ENCODE results near the gene SPTBN1. TPM values are rescaled to one million over a fixed set of nuclear protein-coding genes. Genes with fewer than 3 reads are reported as not detected.

Gene SPTBN1
- total and polyA plus RNA-seq, 2 of the 13 experiments (the other 11 are each of a cell fraction or from before 2014, with no cell fraction given), result 123 to 299 TPM

GRCh38 chr2:54666634-54667265 lies 210.6 kb downstream of the SPTBN1 start (continued):
- TF ChIP-seq DRAP1 (CRISPR knock-in tag; IDR thresholded peaks at IDR 0.05), result peak; percentile 42; the same call in 1 of the 2 replicates
- no peak for TF ChIP-seq ATRX (CRISPR knock-in tag; IDR thresholded peaks at IDR 0.05; ENCODE audit: borderline replicate concordance)
- TF ChIP-seq HDAC6 (IDR thresholded peaks at IDR 0.05; ENCODE audit: low read depth, low read length), result no peak
- no peak for TF ChIP-seq TP53 (CRISPR knock-in tag; conservative IDR thresholded peaks at IDR 0.05)
- peak; percentile 60; the same call in 1 of the 2 replicates for TF ChIP-seq MIER2 (CRISPR knock-in tag; IDR thresholded peaks at IDR 0.05)
- no peak for TF ChIP-seq CREBL2 (CRISPR knock-in tag; IDR thresholded peaks at IDR 0.05; ENCODE audit: borderline replicate concordance)
- no peak for TF ChIP-seq ZFP37 (CRISPR knock-in tag; IDR thresholded peaks at IDR 0.05; ENCODE audit: borderline replicate concordance)
- peak; percentile 76; the same call in 1 of the 2 replicates for TF ChIP-seq TFE3 (CRISPR knock-in tag; IDR thresholded peaks at IDR 0.05)
- no peak for TF ChIP-seq KLF6 (CRISPR knock-in tag; IDR thresholded peaks at IDR 0.05)
- TF ChIP-seq HDAC1 (CRISPR knock-in tag; IDR thresholded peaks at IDR 0.05), result peak; percentile 55
- TF ChIP-seq STAT6 (CRISPR knock-in tag; IDR thresholded peaks at IDR 0.05; ENCODE audit: borderline replicate concordance), result peak; percentile 73; the same call in 1 of the 2 replicates
- TF ChIP-seq SETDB1 (CRISPR knock-in tag; IDR thresholded peaks at IDR 0.05; ENCODE audit: borderline replicate concordance), result no peak
- no peak for TF ChIP-seq RBFOX2 (IDR thresholded peaks at IDR 0.05; ENCODE audit: low read depth, low read length)
- TF ChIP-seq MAZ (IDR thresholded peaks at IDR 0.05; ENCODE audit: borderline replicate concordance, low read depth, low read length), result no peak
- no peak for TF ChIP-seq MAZ (CRISPR knock-in tag; IDR thresholded peaks at IDR 0.05; ENCODE audit: low read depth)
- TF ChIP-seq GFI1 (CRISPR knock-in tag; IDR thresholded peaks at IDR 0.05; ENCODE audit: borderline replicate concordance), result peak; percentile 89
- 0 out of 2 replicates have a peak, but pooled peaks have one; percentile 74 for TF ChIP-seq PAF1 (CRISPR knock-in tag; IDR thresholded peaks at IDR 0.05)
- TF ChIP-seq PCBP1 (IDR thresholded peaks at IDR 0.05; ENCODE audit: borderline replicate concordance, low read depth, low read length), result no peak
- TF ChIP-seq BATF2 (CRISPR knock-in tag; IDR thresholded peaks at IDR 0.05), result no peak
- TF ChIP-seq EP300 (IDR thresholded peaks at IDR 0.05; ENCODE audit: low read depth in 2 of 2, low read length in 2 of 2), result peak in 1 of 2 experiments; percentile 94; a peak in 2 of 4 replicates
- TF ChIP-seq EP300 (CRISPR knock-in tag; IDR thresholded peaks at IDR 0.05; ENCODE audit: borderline replicate concordance), result peak; percentile 73
- TF ChIP-seq ZNF224 (CRISPR knock-in tag; IDR thresholded peaks at IDR 0.05), result peak; percentile 76; the same call in 1 of the 2 replicates
- peak; percentile 42; the same call in 1 of the 2 replicates for TF ChIP-seq MYPOP (CRISPR knock-in tag; IDR thresholded peaks at IDR 0.05)
